ENCODE measurements around the gene CDC42BPA. TPM values are rescaled to one million over a fixed set of nuclear protein-coding genes. Genes with fewer than 3 reads are reported as not detected.

CDC42BPA gene
- total and polyA plus RNA-seq, 2 of the 13 experiments (the other 11 are each of a cell fraction or from before 2014, with no cell fraction given), result 6.5 to 16.0 TPM

DNA sequence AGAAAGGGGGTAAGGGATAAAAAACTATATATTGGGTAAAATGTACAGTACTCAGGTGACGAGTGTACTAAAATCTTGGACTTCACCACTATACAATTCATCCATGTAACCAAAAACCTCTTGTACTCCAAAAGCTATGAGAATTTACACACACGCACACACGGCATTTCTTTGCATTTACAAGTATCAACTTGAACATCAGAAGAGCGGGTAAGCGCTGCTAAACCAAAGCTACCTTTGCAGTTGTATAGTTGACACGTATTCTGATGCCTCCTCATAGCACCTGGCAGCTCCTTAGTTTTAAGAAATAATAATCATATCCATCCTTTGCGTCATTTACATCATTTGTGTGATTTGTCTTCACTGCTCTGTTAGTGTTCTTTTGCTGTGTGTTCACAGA lies 17.6 kb downstream of the CDC42BPA start:
- no TSS peak for BruUV-seq (replicated peaks)
- 98% methylated on average over 7 of the region's 7 CpGs for WGBS (ENCODE audit: low lambda C conversion rate)
- POLR2A ChIA-PET, result no interaction called here

More for the DNA sequence above, 17.6 kb downstream of the CDC42BPA start:
- CTCF ChIA-PET (ENCODE audit: low intra/inter-chr PET ratio, low total read pairs), result no interaction called here
- Histone ChIP-seq H3K4me2 (ENCODE audit: low read depth, low read length) (no peak overlapping the region), H3K4me3 (replicated peaks in 1 of 3; ENCODE audit: insufficient read depth in 1 of 3, low read depth in 2 of 3, low read length in 3 of 3) (no peak overlapping the region), H4K20me1 (ENCODE audit: insufficient read depth, low read length) (no peaks in the 10 kb centered on the region), H3K9ac (ENCODE audit: insufficient read depth, low read depth, low read length) (no peak overlapping the region), H3K4me1 (ENCODE audit: insufficient read depth, low read length) (0 out of 2 replicates have a peak, but pooled peaks cover 13% of the 10 kb centered on the region), H3K79me2 (ENCODE audit: insufficient read depth, low read length) (peaks cover 23% of the 10 kb centered on the region), H3K27ac (ENCODE audit: extremely low read length, insufficient read depth, low read length) (no peak overlapping the region), H3K27me3 (ENCODE audit: control insufficient read depth in 1 of 2, insufficient read depth in 2 of 2, low read length in 2 of 2) (no peaks in the 10 kb centered on the region), H2AFZ (ENCODE audit: low read length) (no peak overlapping the region), H3K9me3 (ENCODE audit: low read length) (no peaks in the 10 kb centered on the region), H3K36me3 (replicated peaks in 1 of 2; ENCODE audit: control insufficient read depth in 1 of 2, insufficient read depth in 2 of 2, low read length in 2 of 2) (no peaks in the 10 kb centered on the region)
- no peak for TF ChIP-seq ATAD3A (CRISPR knock-in tag; IDR thresholded peaks at IDR 0.05)
- TF ChIP-seq ZNF331 (CRISPR knock-in tag; IDR thresholded peaks at IDR 0.05), result no peak
- TF ChIP-seq ZNF260 (CRISPR knock-in tag; IDR thresholded peaks at IDR 0.05; ENCODE audit: borderline replicate concordance, low read depth), result no peak
- TF ChIP-seq ZNF572 (CRISPR knock-in tag; IDR thresholded peaks at IDR 0.05), result no peak
- TF ChIP-seq ZNF558 (CRISPR knock-in tag; IDR thresholded peaks at IDR 0.05; ENCODE audit: borderline replicate concordance), result no peak
- TF ChIP-seq ZNF230 (CRISPR knock-in tag; IDR thresholded peaks at IDR 0.05), result no peak
- TF ChIP-seq ZSCAN20 (CRISPR knock-in tag; IDR thresholded peaks at IDR 0.05; ENCODE audit: borderline replicate concordance), result no peak
- no peak for TF ChIP-seq ZNF256 (CRISPR knock-in tag; conservative IDR thresholded peaks at IDR 0.05)
- no peak for TF ChIP-seq KDM5A (IDR thresholded peaks at IDR 0.05; ENCODE audit: borderline replicate concordance, low read length)
- TF ChIP-seq MXI1 (IDR thresholded peaks at IDR 0.05; ENCODE audit: borderline replicate concordance, low read depth, low read length), result no peak
- no peak for TF ChIP-seq STAG1 (CRISPR knock-in tag; IDR thresholded peaks at IDR 0.05)
- TF ChIP-seq ELF1 (CRISPR knock-in tag; IDR thresholded peaks at IDR 0.05), result no peak
- TF ChIP-seq ZNF362 (CRISPR knock-in tag; IDR thresholded peaks at IDR 0.05; ENCODE audit: borderline replicate concordance), result no peak
- TF ChIP-seq, protein P1, sequence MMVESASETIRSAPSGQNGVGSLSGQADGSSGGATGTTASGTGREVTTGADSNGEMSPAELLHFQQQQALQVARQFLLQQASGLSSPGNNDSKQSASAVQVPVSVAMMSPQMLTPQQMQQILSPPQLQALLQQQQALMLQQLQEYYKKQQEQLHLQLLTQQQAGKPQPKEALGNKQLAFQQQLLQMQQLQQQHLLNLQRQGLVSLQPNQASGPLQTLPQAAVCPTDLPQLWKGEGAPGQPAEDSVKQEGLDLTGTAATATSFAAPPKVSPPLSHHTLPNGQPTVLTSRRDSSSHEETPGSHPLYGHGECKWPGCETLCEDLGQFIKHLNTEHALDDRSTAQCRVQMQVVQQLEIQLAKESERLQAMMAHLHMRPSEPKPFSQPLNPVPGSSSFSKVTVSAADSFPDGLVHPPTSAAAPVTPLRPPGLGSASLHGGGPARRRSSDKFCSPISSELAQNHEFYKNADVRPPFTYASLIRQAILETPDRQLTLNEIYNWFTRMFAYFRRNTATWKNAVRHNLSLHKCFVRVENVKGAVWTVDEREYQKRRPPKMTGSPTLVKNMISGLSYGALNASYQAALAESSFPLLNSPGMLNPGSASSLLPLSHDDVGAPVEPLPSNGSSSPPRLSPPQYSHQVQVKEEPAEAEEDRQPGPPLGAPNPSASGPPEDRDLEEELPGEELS (CRISPR knock-in tag; IDR thresholded peaks at IDR 0.05), result no peak
- no peak for ATAC-seq
- in situ Hi-C loops (cut with HindIII; ENCODE audit: extremely low pct_ligation_motif_present, low pct_unique_long_range_greater_than_20kb) (no loop called here), intact Hi-C loops (cut with micrococcal nuclease; ENCODE audit: unreplicated experiment) (no loop called here)
- DNase-seq (ENCODE audit: low spot score), result no peak
- no peak for FAIRE-seq
